Middle frontal gyrus (tissue), 1 donor: ENCODE measurements around the gene COL9A3.

ENCODE experiments used
- DNase-seq: peaks from one replicate; pipeline ENCODE4 v3.0.0-alpha.2; 2015; ENCODE audit warnings: low spot score; ENCODE audit errors: extremely low spot score

The COL9A3 gene

GRCh38 chr20:62822239-62822787 is 5.5 kb downstream of the COL9A3 start:
- no peak for DNase-seq

GRCh38 chr20:62822788-62823651 is 6.2 kb downstream of the COL9A3 start:
- DNase-seq = no peak

- no peak for DNase-seq
These were observed 7.0 kb downstream of the COL9A3 start for GRCh38 chr20:62823688-62824475.

DNA sequence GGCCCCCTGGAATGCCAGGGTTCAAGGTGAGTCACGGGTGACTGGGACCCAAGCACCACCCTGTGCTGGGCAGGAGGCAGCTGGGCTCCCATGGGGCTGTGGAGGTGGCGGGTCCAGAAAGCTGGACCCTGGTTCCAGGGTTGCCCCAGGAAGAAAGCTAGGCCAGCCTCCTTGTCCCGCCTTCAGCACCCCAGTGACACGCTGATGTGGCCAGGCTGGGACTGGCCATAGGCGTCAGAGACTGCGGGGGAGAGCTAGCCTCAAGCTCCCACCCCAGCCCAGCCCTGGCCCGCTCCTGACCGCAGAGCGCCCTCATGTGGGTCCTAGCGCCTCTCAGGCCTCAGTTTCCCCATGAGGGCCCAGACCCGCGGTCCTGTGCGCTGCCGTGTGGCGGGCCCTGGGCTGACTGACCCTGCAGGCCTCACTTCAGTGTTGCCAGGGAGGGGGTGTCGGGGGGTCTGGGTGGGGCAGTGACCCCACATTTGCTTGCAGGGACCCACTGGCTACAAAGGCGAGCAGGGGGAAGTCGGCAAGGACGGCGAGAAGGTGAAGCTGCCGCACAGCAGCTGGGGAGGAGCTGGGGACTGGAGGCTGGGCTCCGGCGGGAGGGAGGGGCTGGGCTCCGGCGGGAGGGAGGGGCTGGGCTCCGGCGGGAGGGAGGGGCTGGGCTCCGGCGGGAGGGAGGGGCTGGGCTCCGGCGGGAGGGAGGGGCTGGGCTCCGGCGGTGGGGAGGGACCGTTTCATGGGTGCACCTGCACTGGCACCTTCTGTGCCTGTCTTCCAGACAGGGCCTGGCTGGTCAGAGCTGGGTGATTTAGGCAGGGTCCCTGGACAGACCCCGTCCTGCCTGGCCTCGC is 7.9 kb downstream of the COL9A3 start:
- no peak for DNase-seq

- no peak for DNase-seq
These were observed 8.6 kb downstream of the COL9A3 start for GRCh38 chr20:62825333-62825985.

DNA sequence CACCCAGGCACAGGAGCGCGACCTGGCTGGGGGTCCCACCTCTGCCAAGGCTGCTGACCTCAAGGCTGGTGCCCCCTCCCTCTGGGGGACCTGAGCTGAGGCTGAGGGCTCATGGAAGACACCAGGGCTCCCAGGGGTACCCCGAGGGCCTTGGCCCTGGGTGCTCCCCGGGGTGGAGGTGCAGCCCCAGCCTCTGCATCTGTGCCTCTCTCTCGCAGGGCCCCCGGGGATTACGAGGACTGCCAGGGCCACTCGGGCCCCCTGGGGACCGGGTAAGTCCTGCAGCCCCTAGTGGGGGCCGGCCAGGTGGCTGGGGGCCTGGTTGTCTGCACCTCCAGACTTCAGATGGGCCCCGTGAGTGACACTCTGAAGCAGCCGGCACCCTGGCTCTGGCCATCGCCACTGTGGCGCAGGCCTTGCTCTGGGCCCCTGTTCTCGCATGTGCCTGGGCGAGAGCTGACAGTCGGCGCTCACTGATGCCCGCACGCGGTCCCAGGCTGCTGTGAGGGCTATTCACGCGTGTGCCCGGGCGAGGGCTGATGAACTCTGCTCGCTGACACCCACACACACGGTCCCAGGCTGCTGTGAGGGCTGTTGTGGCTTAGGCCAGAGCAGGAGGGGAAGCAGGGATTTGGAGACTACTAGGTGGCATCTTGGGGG is 9.3 kb downstream of the COL9A3 start:
- no peak for DNase-seq

GRCh38 chr20:62826646-62827310 is 9.9 kb downstream of the COL9A3 start:
- no peak for DNase-seq

DNA sequence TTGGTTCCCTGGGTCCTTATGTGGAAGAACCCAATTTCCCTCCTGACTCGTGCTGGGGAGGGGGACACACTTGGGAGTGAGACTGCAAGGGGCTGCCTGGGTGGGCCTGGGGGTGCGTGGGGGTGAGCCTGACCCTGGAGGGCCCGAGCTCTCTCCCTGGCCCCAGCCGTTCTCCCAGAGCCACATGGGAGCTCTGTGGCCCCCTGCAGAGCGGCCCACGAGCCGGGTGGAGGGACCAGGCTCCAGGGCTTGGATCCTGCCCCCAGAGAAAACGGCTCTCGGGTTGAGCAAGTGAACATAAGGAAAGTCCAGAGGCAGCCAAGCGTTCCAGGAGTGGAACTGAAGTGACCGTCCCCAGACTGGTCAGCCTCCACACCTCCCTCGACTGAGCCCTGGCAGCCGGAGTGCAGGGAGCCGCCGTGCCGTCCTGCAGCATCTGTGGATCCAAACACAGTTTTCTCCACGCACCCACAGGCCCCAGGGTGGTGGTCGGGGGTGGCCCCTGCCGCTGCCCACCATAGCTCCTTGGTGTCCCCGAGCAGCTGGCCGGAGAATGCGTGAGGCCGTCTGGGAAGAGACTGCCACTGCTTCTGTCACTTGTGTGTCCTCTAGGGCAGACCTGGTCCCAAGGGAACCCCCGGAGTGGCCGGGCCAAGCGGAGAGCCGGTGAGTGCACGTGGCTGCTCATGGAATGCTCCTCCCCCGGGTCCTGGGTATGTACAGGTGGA is 10.6 kb downstream of the COL9A3 start:
- no peak for DNase-seq

- DNase-seq = no peak
These were observed 11.2 kb downstream of the COL9A3 start for GRCh38 chr20:62828051-62828450.

DNA sequence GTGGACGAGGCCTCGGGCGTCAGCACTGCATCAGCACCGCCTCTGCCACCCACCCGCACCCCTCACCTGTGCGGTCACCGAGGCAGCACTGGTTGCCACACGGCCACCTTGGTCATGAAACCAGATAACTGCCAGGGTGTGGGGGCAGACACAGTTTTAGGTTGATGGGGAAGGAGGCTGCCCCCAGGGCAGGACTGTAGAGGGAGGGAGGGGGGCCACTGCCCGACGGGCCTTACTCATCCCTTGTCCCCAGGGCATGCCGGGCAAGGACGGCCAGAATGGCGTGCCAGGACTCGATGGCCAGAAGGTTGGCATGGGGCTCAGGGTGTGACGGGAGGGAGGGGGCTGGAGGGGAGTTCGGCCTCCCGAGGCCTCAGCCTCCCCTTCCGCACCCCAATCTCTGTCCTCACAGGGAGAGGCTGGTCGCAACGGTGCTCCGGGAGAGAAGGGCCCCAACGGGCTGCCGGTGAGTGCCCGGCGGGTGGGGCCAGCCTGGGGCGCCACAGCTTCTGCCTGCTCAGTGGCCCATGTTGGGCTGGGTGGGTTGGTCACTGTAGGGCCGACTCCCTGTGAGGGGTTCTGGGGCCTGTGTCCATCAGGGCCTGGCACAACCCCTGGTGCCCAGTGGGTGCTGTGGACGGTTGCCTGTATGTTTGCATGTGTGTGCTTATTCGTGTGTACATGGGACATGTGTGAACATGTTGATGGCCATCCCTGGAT is 11.8 kb downstream of the COL9A3 start:
- DNase-seq = no peak

DNA sequence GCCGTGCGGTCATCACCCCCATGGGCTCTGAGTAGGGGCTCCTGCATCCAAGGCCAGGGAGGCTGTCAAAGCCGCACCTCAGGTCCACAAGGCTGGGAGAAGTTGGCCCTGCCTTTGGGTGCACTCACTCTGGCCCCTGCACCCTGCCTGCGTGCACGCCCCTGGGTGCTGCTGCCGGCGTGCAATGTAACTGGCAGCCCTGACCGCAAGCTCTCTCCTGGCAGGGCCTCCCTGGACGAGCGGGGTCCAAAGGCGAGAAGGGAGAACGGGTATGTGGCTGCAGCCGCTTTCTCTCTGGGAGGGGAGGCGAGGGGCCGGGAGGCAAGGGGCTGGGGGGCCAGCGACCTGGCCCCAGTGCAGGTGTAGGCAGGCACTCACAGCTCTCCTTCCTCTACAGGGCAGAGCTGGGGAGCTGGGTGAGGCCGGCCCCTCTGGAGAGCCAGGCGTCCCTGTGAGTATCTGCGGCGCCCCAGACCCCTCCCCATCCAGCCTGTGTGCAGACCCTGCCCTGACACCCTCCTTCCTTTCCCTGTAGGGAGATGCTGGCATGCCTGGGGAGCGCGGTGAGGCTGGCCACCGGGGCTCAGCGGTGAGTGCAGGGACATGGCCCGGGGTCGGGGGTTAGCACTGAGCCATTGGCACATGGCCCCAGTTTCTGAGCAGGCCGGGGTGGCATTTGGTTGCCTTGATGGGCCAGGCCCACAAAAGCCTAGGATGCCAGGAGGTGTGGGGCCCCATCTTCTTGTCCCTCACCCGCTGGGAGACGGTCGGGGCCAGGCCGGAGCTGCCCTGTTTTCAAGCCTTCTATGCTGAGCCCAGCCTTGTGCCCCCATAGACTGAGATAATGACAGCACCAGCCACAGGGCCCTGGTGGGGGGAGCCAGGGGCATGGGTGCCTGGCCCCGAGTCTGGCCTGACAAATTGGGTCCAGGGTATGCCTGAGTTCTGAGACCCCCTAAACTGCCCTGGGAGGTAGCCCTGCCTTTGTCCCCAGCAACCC is 12.7 kb downstream of the COL9A3 start:
- DNase-seq = no peak

GRCh38 chr20:62830251-62830650 is 13.4 kb downstream of the COL9A3 start:
- no peak for DNase-seq

DNA sequence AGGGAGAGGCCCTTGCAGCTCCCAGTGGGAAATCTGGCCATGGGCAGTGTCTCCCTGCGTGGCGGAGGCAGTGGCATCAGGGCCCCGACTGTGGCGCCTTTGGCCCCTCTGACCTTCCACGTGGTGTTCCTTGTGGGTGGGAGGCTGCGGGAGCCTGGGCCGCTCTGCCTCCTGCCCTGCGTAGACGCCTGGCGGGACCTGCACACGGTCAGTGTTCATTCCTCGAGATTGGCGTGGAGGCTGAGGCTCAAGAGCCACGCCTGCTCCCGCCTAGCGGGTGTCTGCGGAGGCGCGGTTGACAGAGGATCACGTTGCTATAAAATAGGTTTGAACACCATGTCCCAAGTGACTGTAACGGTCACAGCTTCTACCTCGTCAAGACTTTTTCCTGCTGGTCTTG is 14.0 kb downstream of the COL9A3 start:
- DNase-seq = no peak

GRCh38 chr20:62831361-62831788 is 14.5 kb downstream of the COL9A3 start:
- no peak for DNase-seq

- no peak for DNase-seq
These were observed 15.0 kb downstream of the COL9A3 start for GRCh38 chr20:62831854-62832211.

DNA sequence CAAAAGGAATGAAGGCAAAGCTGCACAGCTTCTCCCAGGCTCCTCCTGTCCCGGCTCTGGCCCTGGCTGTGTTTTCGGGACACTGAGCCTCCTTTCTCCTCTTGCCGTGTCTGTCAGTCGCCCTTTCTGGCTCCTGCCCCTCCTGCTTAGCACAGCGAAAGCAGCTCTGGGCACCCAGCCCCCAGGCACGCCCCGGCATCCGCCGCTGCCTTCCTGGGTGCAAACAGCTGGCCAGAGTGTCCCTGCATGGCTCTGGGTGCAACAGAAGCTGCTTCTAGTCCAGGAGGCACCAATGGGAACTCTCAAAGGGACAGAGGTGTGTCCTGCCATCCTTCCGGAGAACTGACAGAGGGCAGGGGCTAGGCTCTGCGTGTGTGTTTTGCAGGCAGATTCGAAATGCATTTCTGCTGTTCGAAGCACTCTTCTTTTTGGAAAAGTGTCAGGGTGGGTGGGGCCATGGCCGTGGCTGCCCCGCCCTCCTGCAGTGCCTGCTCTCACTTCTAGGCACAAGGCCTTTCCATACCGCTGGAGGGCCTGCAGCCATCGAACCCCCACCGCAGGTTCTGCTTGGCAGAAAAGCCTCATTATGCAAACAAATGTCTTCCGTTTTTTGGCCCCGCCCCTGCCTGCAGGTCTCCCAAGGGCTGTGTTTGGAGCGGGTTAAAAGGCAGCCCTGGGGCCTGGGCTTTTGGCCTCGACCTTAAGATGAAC is 15.5 kb downstream of the COL9A3 start:
- no peak for DNase-seq
